Ovary (tissue), 3 donors: ENCODE measurements around the gene TMEM132D.

Source experiments
- CTCF ChIP-seq, 3 donors: fragments of 450-650 bp in 2 of 3; fragments of 200-600 bp in 1 of 3; IDR thresholded peaks; one replicate each; pipeline versions ENCODE4 v1.5.1 to v1.8.0; 2016 to 2022; ENCODE audit warnings: antibody characterized with exemption in 3 of 3, mild to moderate bottlenecking in 1 of 3
- EP300 ChIP-seq: sonication (generic); formaldehyde crosslinking; IDR thresholded peaks from one replicate; pipeline ENCODE4 v1.6.1; 2017; ENCODE audit warnings: antibody characterized with exemption
- POLR2A ChIP-seq: fragments of 450-650 bp; IDR thresholded peaks from one replicate; pipeline ENCODE4 v1.6.1; 2017; ENCODE audit warnings: antibody characterized with exemption, mild to moderate bottlenecking, moderate library complexity
- donor health status: DM: no; HTN: no; CAD: no.

GRCh38 chr12:129226005-129226404, 677.8 kb downstream of the TMEM132D start:
- no peak for TF ChIP-seq POLR2A
- TF ChIP-seq CTCF (IDR thresholded peaks at IDR 0.05) = no peak
- TF ChIP-seq EP300 = no peak
